ENCODE measurements around the gene UVSSA.
A peak's percentile ranks its signal among the peaks of the same experiment; 100 is the strongest.
"Not testable (repeated sequence)": the region's sequence is repeated elsewhere in the genome, so short reads cannot be mapped to it uniquely, and the experiment has no call there.

Gene UVSSA

GRCh38 chr4:1331591-1332353 is 15.2 kb upstream of the UVSSA start:
- no peak for DNase-seq (ENCODE audit: low read depth)

- no peak for DNase-seq (ENCODE audit: low read depth)
These were observed 14.3 kb upstream of the UVSSA start for GRCh38 chr4:1332686-1333085.

- no peak for DNase-seq (ENCODE audit: low read depth)
These were observed 13.8 kb upstream of the UVSSA start for GRCh38 chr4:1333256-1333655.

DNA sequence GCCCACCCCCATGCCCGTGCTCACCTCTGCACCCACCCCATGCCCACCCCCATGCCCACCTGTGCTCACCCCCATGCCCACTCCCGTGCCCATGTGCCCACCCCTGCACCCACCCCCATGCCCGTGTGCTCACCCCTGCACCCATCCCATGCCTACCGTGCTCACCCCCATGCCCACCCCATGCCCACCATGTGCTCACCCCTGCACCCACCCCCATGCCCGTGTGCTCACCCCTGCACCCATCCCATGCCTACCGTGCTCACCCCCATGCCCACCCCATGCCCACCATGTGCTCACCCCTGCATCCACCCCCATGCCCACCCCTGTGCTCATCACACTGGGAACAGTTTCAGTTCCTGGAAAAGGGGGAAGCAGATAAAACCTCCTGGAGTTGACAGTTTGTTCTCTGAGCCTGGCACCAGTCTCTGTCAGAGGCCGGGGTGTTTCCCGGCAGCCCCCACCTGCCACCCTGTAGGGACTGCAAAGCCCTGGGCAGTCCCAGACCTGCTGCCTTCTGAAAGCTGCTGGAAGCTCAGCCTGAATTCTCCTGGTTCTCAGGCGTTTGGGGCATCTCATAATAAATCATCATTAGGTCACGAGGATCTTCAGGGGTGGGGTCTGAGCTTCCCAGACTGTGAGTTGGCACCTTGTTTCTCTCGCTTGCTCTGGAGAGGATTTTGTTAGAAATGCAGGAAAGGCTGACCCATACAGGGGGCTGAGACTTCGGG is 13.0 kb upstream of the UVSSA start:
- not testable (repeated sequence) for DNase-seq (ENCODE audit: low read depth)

DNA sequence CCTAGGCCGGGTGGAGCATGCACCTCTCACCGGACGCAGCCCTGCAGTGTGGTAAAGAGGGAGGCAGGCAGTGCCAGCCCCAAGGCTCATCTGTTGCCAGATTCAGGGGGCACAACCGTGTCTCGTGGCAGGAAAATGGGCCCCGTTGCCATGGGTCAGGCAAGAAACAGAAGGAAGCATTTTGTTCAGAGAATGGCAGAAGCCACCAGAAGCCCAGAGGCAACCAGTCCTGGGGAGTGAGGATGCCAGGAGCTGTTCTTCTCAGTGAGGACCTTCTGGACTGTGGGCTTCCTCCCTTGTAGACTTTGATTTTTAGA is 12.5 kb upstream of the UVSSA start:
- DNase-seq (ENCODE audit: low read depth), result no peak

GRCh38 chr4:1335193-1335883 is 11.7 kb upstream of the UVSSA start:
- DNase-seq (ENCODE audit: low read depth), result not testable (repeated sequence)

DNA sequence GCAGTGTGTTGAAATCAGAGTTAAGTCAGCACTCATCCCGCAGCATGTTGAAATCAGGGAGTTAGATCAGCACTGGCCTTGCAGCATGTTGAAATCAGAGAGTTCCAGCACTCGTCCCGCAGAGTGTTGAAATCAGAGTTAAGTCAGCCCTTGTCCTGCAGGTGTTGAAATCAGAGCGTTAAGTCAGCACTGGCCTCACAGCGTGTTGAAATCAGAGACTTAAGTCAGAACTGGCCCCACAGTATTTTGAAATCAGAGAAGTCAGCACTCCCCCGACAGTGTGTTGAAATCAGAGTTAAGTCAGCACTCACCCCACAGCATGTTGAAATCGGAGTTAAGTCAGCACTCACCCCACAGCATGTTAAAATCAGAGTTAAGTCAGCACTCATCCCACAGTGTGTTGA is 10.9 kb upstream of the UVSSA start:
- DNase-seq (ENCODE audit: low read depth), result no peak

DNA sequence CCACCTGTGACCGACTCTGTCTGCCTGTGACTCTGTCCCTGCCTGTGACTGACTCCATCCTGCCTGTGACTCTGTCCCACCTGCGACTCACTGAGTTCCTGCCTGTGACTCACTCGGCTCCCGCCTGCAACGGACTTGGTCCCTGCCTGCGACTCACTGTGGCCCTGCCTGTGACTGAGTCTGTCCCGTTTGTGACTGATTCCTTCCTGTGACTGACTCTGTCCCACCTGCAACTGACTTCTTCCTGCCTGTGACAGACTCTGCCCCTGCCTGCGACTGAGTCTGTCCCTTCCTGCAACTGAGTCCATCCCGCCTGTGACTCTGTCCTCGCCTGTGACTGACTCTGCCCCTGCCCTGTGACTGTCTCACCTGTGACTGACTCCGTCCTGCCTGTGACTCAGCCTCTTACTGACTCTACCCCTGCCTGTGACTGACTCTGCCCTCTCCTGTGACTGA is 9.6 kb upstream of the UVSSA start:
- DNase-seq (ENCODE audit: low read depth), result peak; percentile 66

- DNase-seq (ENCODE audit: low read depth), result no peak
These were observed 8.9 kb upstream of the UVSSA start for GRCh38 chr4:1337951-1338751.

DNA sequence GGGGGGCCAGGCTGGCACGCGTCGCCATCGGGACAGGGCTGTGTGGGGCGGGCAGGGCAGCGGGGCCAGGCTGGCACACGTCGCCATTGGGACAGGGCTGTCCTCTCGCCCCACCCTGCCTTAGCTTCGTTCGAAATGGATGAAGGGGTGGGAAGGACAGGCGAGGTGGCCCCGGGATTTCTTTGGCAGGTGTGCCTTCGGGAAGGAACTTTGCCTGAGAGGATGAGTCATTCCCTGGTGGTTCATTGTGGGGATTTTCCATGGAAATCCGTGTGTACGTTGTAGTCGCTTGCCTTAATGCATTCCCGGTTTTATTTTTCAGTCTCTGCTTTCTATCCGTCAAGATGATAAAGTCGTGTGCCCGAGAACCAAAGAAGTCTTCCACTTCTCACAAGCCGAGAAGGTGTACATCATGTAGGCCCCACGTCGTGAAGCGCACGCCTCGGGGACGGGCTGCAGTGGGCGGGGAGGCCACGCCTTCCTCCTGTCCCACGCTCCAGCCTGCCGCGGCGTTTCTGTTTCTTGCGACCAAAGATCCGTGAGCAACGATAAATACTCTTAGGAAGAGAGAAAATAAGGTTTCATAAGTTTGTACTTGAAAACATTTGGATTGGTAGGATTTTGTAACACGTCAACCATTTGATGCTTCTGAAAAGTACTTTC is 8.1 kb upstream of the UVSSA start:
- no peak for DNase-seq (ENCODE audit: low read depth)

GRCh38 chr4:1339489-1339888 is 7.5 kb upstream of the UVSSA start:
- no peak for DNase-seq (ENCODE audit: low read depth)

DNA sequence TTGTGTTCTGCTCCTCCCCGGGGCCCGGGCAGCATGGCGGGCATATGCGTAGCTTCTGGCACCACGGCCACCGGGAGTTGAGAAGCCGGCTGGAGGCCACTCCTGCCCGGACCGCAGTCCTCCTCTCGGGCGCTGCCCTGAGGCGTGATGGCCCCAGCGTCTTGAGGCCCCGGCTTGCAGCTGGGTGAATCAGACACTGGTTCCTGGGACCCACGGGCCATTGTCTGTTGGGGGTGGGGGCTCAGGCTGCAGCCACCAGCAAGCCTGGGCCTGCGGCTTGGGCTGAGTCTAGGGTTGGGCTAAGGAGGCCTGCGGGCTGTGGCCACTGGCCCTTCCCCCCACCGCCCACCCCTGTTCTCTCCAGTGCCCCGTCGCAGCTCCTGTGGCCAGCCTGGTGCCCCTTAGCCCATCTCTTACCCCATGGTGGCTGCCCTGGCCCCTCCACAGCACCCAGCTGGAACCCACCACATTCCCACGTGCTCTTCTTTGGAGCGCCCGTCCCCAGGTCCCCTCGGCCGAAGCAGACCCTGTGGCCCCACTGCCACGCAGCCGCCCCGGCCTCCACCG is 6.7 kb upstream of the UVSSA start:
- no peak for DNase-seq (ENCODE audit: low read depth)

DNA sequence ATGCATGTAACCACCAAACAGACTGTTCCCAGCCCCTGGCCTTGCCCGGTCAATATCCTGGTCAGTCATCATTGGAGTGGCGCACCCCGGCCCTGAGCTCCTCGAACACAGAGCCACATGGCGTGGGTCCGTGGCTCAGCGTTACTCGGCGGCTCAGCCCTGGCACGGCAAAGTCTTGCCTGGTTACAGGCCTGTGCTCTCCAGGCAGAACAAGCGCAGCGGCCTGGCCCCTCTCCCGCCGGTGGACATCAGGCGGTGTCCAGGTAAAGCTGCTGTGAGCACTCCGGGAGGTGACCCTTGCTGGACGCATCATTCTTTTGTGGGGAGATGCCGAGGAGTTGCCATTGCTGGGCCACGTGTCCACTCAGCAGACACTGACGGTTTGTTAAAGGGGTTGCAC is 6.1 kb upstream of the UVSSA start:
- no peak for DNase-seq (ENCODE audit: low read depth)

GRCh38 chr4:1342003-1342402 is 5.0 kb upstream of the UVSSA start:
- DNase-seq (ENCODE audit: low read depth), result no peak

- no peak for DNase-seq (ENCODE audit: low read depth)
These were observed 2.3 kb upstream of the UVSSA start for GRCh38 chr4:1344696-1345095.

- peak; percentile 26 for DNase-seq (ENCODE audit: low read depth)
These were observed 866 bp upstream of the UVSSA start for GRCh38 chr4:1345903-1346780.

DNA sequence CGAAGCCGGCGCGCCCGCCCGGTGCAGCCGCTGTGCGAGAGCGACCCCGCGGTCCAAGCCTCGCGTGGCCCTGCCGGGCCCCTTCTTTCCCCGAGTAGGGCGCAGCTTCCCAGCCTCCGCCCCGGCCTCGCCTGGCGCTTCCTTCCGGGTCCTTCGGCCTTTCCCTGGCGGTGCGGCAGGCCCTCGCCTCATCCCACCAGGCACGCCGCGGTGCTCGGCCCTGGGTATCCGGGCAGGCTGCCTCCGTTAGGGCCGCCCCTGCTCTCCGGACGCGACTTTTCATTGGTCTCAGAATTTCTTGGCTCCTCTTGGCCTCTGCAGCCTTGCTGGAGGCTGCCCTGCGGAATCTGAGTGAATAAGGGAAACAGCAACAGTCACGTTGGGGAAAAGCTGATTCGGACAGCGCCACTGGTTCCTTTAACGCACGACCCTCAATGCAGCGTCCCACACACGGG is 429 bp downstream of the UVSSA start:
- DNase-seq (ENCODE audit: low read depth), result no peak

- DNase-seq (ENCODE audit: low read depth), result no peak
These were observed 1.1 kb downstream of the UVSSA start for GRCh38 chr4:1348014-1348513.

- DNase-seq (ENCODE audit: low read depth), result no peak
These were observed 1.7 kb downstream of the UVSSA start for GRCh38 chr4:1348746-1349145.
